H1 (cell line): ENCODE measurements around the gene AK5.

Experiments
- ATF2 ChIP-seq: IDR thresholded peaks from 2 replicates; pipeline ENCODE4 v1.6.1; 2012; ENCODE audit warnings: low read length, inconsistent platforms
- GTF2F1 ChIP-seq: IDR thresholded peaks from 2 replicates; pipeline ENCODE4 v1.6.1; 2012; ENCODE audit warnings: low read depth, low read length, improper control_type of control experiment, borderline replicate concordance
- MAFK ChIP-seq: IDR thresholded peaks from 2 replicates; pipeline ENCODE4 v1.6.1; 2012; ENCODE audit warnings: low read depth, mild to moderate bottlenecking, improper control_type of control experiment, low read length
- PHF8 ChIP-seq: fragments of 200-600 bp; sonication (generic); conservative IDR thresholded peaks from 2 replicates; pipeline ENCODE4 v1.7.1; 2012; ENCODE audit warnings: low read depth, mild to moderate bottlenecking, inconsistent platforms, low read length, moderate library complexity
- POLR2A ChIP-seq, 2 experiments: IDR thresholded peaks; 1 replicate in 1 of 2; 2 replicates in 1 of 2; pipeline ENCODE4 v1.6.1; 2011; ENCODE audit warnings: low read depth in 2 of 2, low read length in 2 of 2, mild to moderate bottlenecking in 2 of 2; ENCODE audit errors: control extremely low read depth in 1 of 2
- POLR2AphosphoS5 ChIP-seq: IDR thresholded peaks from 2 replicates; pipeline ENCODE4 v1.6.1; 2011; ENCODE audit warnings: low read depth, low read length
- RBBP5 ChIP-seq: IDR thresholded peaks from 2 replicates; pipeline ENCODE4 v1.7.1; 2012; ENCODE audit warnings: low read depth, mild to moderate bottlenecking, inconsistent platforms, low read length, moderate library complexity, borderline replicate concordance
- SIX5 ChIP-seq: IDR thresholded peaks from 2 replicates; pipeline ENCODE4 v1.6.1; 2011; ENCODE audit warnings: mild to moderate bottlenecking, low read depth, low read length
- TBP ChIP-seq: IDR thresholded peaks from 2 replicates; pipeline ENCODE4 v1.6.1; 2011; ENCODE audit warnings: low read depth, low read length, improper control_type of control experiment
- YY1 ChIP-seq: IDR thresholded peaks from 2 replicates; pipeline ENCODE4 v1.6.1; 2011; ENCODE audit warnings: low read depth, mild to moderate bottlenecking, low read length
- TF ChIP-seq, protein P1 (sequence below), 3 experiments: IDR thresholded peaks; 1 replicate in 2 of 3; 2 replicates in 1 of 3; pipeline versions ENCODE4 v1.5.1 to v1.6.1; 2011; ENCODE audit warnings: low read length in 3 of 3, mild to moderate bottlenecking in 3 of 3, inconsistent platforms in 2 of 3, low read depth in 1 of 3, moderate library complexity in 1 of 3; ENCODE audit not compliant: insufficient read depth in 1 of 3; ENCODE audit errors: control extremely low read depth in 1 of 3

DNA sequence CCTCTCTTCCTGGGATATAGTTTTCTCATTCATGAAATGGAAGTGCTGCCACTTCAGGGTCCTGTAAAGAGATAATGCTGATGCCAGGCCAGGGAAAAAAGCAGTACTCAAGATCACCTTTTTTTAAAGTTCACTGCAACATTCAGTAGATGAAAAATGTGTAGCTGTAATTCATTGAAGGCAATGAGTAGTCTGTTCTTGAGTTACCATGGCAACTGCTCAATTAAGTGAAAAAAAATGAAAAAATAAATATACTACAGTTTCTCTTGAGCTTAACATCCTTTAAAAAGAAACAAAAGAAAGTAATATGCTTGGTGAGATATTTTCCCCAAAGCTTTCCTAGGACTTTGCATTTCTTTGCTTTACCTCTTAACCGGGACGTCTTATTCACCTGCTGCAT lies 183.3 kb downstream of the AK5 start:
- TF ChIP-seq POLR2AphosphoS5 (no peak), SIX5 (no peak), TBP (no peak), YY1 (no peak), MAFK (no peak), RBBP5 (no peak), POLR2A (IDR thresholded peaks at IDR 0.05; ENCODE audit: control extremely low read depth in 1 of 2, low read depth in 2 of 2, low read length in 2 of 2) (no peak), ATF2 (no peak), PHF8 (no peak), GTF2F1 (no peak)
- TF ChIP-seq, protein P1, sequence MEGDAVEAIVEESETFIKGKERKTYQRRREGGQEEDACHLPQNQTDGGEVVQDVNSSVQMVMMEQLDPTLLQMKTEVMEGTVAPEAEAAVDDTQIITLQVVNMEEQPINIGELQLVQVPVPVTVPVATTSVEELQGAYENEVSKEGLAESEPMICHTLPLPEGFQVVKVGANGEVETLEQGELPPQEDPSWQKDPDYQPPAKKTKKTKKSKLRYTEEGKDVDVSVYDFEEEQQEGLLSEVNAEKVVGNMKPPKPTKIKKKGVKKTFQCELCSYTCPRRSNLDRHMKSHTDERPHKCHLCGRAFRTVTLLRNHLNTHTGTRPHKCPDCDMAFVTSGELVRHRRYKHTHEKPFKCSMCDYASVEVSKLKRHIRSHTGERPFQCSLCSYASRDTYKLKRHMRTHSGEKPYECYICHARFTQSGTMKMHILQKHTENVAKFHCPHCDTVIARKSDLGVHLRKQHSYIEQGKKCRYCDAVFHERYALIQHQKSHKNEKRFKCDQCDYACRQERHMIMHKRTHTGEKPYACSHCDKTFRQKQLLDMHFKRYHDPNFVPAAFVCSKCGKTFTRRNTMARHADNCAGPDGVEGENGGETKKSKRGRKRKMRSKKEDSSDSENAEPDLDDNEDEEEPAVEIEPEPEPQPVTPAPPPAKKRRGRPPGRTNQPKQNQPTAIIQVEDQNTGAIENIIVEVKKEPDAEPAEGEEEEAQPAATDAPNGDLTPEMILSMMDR (IDR thresholded peaks at IDR 0.05; ENCODE audit: control extremely low read depth in 1 of 3, insufficient read depth in 1 of 3, low read depth in 1 of 3, low read length in 3 of 3): no peak
